NCI-H1092 (cell line): Measurements from ENCODE around the gene SLC10A7.

ENCODE experiments used
- DNase-seq: peaks from one replicate; lab custom pipeline; 2025; lab: John Stamatoyannopoulos, UW

Gene SLC10A7

DNA sequence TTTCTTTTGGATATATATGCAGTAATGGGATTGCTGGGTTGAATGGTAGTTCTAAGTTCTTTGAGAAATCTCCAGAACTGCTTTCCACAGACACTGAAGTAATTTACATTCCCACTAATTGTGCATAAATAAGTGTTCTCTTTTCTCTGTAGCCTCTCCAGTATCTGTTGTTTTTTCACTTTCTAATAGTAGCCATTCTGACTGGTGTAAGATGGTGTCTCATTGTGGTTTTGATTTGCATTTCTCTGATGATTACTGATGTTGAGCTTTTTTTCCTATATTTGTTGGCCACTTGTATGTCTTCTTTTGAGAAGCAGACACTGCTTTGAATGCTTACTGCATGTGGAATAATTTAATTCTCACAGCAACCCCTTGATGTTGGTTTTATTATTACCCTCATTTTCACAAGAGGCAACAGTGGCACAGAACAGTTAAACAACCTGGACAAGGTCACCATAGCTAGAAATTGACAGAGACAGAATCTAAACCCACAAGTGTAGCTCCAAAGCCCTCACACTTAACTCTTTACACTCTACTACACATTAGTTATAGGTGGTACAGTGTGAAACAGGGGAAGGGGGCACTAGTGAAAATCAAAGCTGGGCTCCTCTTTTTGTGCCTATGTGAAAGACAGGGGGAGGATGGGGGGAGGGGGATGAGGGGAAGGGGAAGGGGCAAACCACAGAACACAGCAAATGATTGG, 211.3 kb downstream of the SLC10A7 start:
- DNase-seq = no peak

GRCh38 chr4:146308951-146309350, 212.8 kb downstream of the SLC10A7 start:
- DNase-seq = no peak

DNA sequence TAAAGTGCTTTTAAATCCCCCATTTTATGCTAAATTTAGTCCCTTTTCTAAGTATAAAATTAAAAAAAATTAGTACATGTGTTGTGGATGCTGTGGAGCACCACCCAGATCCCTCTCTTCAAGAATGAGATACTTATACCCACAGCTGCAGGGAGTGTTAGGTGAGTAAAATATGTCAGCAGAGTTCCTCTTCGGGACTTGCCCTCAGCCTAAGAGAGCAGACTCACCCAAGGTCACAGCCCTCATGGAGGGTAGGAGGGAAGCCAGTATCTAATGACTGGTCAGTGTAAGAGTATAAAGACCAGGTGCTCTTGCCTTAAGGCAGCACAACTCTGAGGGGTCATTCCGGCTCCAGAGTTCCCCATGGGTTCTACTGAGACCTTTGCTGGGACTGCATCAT, 218.9 kb downstream of the SLC10A7 start:
- DNase-seq = no peak

- no peak for DNase-seq
Observed at GRCh38 chr4:146299607-146300006, 222.1 kb downstream of the SLC10A7 start.

DNA sequence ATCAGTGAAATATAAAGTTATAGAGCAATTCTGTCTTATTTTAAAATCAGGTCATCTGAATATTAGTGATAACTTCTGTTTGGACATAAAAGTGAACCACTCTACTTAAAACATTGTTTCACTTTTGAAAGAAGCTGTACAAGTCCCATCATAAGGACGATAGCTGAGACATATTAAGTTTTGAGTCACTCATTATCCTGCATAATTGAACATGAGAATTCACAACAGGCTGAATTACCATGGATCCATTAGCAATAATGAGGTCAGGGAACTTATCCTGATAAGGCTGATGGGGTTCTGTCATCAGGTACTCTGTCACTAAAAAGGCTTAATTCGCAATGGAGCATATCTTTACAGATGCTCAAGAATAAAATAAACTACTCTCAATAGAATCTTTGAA, 227.0 kb downstream of the SLC10A7 start:
- no peak for DNase-seq

DNA sequence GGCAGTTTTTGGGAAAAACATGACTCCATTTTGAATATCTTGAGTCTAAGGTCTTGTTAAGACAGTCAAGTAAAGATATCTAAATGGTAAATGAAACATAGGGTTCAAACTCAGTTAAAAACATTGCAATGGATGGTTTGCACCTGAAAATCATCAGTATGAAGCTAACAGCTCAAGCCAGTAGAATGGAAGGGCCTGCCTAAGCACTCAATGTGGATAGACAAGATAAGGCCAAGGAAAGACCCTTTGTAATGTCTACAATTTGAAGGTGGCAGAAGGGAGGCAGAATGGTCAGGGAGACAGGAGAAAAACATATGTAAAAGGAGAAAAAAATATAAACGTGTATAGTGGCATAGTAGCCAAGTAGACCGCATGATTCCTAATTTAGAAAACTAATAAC, 229.2 kb downstream of the SLC10A7 start:
- no peak for DNase-seq

- DNase-seq = no peak
Observed at GRCh38 chr4:146291313-146291712, 230.4 kb downstream of the SLC10A7 start.

DNA sequence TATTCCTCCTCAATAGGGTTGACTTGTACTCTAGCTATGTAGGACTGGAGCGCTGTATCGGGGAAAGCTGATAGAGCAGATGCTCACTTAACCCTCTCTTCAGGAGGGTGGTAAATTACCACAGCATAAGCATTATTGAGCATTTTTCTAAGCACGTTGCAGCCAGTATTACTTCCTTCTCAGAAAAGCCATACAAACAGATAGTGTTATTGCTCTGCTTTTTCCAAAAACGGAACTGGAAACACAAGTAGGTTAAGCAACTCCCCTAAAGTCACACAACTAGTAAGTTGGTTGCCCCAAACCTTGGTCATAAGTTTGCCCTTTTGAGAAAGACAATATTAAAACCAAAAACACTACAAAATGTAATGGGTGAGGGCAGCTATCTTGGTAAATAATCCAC, 233.5 kb downstream of the SLC10A7 start:
- DNase-seq = no peak

DNA sequence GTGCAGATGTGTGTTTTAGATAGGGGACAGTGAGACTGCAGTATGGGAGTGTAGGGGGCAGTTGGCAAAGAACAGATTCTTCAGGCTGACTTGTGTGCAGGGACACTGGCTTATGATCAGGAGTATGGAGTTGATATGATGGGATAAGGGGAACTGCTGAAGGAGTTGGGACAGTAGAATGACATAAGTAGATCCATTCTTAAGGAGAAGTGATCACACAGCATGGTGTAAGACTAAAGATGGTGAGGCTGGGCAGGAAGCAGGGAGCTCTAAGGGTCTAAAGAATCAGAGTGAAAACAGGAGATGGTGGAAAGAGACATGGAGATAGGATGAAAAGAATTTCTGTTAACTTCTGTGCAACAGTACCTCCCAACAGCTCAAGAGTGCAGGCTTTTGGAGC, 236.7 kb downstream of the SLC10A7 start:
- no peak for DNase-seq

DNA sequence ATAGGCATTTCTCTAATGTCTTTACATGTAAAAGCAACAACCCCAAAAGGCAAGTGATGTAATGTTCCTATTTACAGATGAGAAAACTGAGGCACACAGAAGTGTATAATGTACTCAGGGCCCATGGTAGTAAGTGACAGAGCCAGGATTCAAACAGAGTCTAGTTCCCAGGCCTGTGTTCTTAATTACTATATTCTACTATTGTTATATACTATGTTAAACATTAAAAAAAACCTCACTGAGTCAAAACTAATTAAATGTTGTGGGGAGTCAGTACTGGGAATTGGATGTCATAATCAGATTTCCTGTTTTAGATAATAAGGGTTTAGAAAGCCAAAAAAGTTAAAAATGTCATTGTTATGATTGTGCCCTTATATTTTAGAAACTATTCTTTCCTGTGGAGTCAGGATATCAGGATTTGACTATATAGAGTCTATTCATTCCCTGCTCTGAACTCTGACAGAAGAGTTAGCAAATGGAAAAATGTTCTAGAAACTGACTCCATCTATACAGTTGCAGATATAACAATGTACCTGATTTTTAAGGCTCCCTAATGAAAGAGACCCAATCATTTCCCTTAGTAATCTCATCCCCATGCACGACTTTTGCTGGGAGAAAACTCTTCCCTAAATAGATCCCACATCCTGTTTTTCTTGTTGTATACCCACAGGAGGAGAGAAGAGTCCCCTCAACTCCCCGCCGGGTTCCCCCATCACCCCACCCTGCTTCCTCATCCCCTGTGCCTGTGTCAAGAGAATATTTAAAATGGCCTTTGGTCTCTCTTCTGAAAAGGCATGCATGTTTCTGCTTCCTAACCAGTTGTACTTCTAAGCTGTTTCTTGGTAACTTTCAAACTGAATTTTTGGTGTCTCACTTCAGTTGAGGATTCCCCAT, 237.7 kb downstream of the SLC10A7 start:
- DNase-seq = no peak

GRCh38 chr4:146282657-146283056, 239.1 kb downstream of the SLC10A7 start:
- DNase-seq = no peak

GRCh38 chr4:146278986-146279385, 242.8 kb downstream of the SLC10A7 start:
- DNase-seq = no peak

DNA sequence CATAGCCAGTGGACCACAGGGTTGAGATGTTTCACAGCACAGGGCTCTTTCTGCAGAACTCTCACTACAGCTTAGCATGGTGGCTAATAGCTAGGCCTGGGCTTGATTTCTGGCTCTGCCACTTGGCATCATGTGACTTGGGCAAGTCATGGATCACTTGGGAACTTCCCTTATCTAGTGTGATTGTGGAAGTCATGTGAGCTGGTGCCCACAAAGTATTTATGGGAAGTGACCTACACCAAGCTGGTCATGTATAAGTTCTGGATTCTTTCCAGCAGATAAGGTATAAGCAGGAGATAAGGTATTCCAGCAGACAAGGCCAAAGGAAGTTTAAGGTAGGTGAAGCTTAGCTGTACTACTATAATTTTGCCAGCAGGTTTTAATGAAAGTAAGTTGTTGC, 246.4 kb downstream of the SLC10A7 start:
- DNase-seq = no peak

- DNase-seq = no peak
Observed at GRCh38 chr4:146274774-146275173, 247.0 kb downstream of the SLC10A7 start.

GRCh38 chr4:146273204-146273901, 248.4 kb downstream of the SLC10A7 start:
- no peak for DNase-seq

GRCh38 chr4:146271466-146271865, 250.3 kb downstream of the SLC10A7 start:
- no peak for DNase-seq

- DNase-seq = no peak
Observed at GRCh38 chr4:146269228-146269653, 252.5 kb downstream of the SLC10A7 start.

DNA sequence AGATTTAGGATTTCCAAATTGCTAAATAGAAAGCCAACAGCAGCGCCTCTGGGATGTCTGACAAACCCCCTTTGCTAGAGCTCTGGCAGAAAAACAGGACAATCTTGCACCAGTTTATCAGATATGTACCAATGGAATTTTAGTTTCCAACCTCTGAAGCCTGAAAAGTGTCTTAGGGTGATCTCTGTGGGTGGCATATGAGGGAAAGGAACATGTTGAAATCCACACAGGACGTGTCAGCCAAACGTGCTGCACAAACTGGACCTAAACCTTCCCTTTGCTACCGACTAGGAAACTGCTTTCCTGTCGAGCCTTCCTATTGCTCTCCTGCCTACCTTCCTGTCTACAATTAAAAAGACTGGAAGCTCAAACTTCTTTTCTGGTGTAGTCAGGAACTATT, 253.9 kb downstream of the SLC10A7 start:
- DNase-seq = no peak

GRCh38 chr4:146265950-146266490, 255.7 kb downstream of the SLC10A7 start:
- no peak for DNase-seq

GRCh38 chr4:146263793-146264192, 257.9 kb downstream of the SLC10A7 start:
- DNase-seq = no peak

GRCh38 chr4:146261041-146261440, 260.7 kb downstream of the SLC10A7 start:
- no peak for DNase-seq

GRCh38 chr4:146260521-146260920, 261.2 kb downstream of the SLC10A7 start:
- DNase-seq = no peak
